ENCODE data around the gene SERINC5. TPM values are rescaled to one million over a fixed set of nuclear protein-coding genes. Genes with fewer than 3 reads are reported as not detected.
"Not testable (repeated sequence)": the region's sequence is repeated elsewhere in the genome, so short reads cannot be mapped to it uniquely, and the experiment has no call there.

The SERINC5 gene
- total and polyA plus RNA-seq, 12 donors: 14.4 to 258 (median 88.0) TPM

GRCh38 chr5:80092486-80093107, 163.3 kb downstream of the SERINC5 start:
- Histone ChIP-seq H3K27ac (no peak overlapping the region), H3K4me1 (replicated peaks in 1 of 2) (no peaks in the 10 kb centered on the region), H3K4me3 (no peak overlapping the region), H3K27me3 (no peaks in the 10 kb centered on the region), H3K9me3 (replicated peaks in 1 of 3) (no peaks in the 10 kb centered on the region), H3K36me3 (replicated peaks in 1 of 2) (no peaks in the 10 kb centered on the region)
- DNase-seq: no peak
- WGBS, 4 donors: 74 to 91% (median 87%) methylated on average over 8 of the region's 8 CpGs
- intact Hi-C loops (cut with DNase I): loop anchor here (5.0 to 10.0 kb wide), 2 partner anchors 182 to 215 kb away; no protein-coding TSS in a partner anchor
- no peak for TF ChIP-seq CTCF (IDR thresholded peaks at IDR 0.05)
- TF ChIP-seq POLR2A (IDR thresholded peaks at IDR 0.05): no peak

- not testable (repeated sequence) for H3K27me3 ChIP-seq; H3K4me3 ChIP-seq; H3K4me1 ChIP-seq (replicated peaks in 1 of 2); H3K27ac ChIP-seq; H3K9me3 ChIP-seq (replicated peaks in 1 of 3); H3K36me3 ChIP-seq (replicated peaks in 1 of 2)
- intact Hi-C loops (cut with DNase I): loop anchor here (5.0 to 10.0 kb wide), 2 partner anchors 183 to 216 kb away; no protein-coding TSS in a partner anchor
- TF ChIP-seq CTCF (IDR thresholded peaks at IDR 0.05): peak; percentile 73 to 87 (median 80)
- DNase-seq: peak in 5 of 7 donors; percentile 15 to 44 (median 26)
- whole genome bisulfite sequencing, 4 donors: 13 to 30% (median 23%) methylated on average over 15 of the region's 15 CpGs
These were observed 164.1 kb downstream of the SERINC5 start for GRCh38 chr5:80091792-80092192.

GRCh38 chr5:80090884-80091166, 165.0 kb downstream of the SERINC5 start:
- TF ChIP-seq CTCF (IDR thresholded peaks at IDR 0.05) (no peak), POLR2A (IDR thresholded peaks at IDR 0.05) (no peak)
- Histone ChIP-seq H3K36me3 (replicated peaks in 1 of 2) (no peaks in the 10 kb centered on the region), H3K4me1 (replicated peaks in 1 of 2) (no peaks in the 10 kb centered on the region), H3K4me3 (no peak overlapping the region), H3K27me3 (no peaks in the 10 kb centered on the region), H3K27ac (no peak overlapping the region), H3K9me3 (replicated peaks in 1 of 3) (no peaks in the 10 kb centered on the region)
- intact Hi-C loops (cut with DNase I): loop anchor here (5.0 to 10.0 kb wide), 2 partner anchors 184 to 216 kb away; no protein-coding TSS in a partner anchor
- no peak for DNase-seq
- WGBS, 4 donors: 91 to 97% (median 95%) methylated on average over 5 of the region's 5 CpGs

GRCh38 chr5:80083101-80083890, 172.6 kb downstream of the SERINC5 start:
- Histone ChIP-seq H3K4me3 (peak overlapping the region in 1 of 4 donors; percentile 44), H3K27ac (peak overlapping the region in 3 of 5 donors; percentile 45 to 70 (median 63)), H3K27me3 (no peaks in the 10 kb centered on the region), H3K36me3 (replicated peaks in 1 of 2) (no peaks in the 10 kb centered on the region), H3K4me1 (replicated peaks in 1 of 2) (peaks cover 0 to 9% of the 10 kb centered on the region in 2 donors), H3K9me3 (replicated peaks in 1 of 3) (no peaks in the 10 kb centered on the region)
- WGBS, 4 donors: 16 to 23% (median 19%) methylated on average over 19 of the region's 19 CpGs
- DNase-seq: peak; percentile 26 to 57 (median 43)
- intact Hi-C loops (cut with DNase I): no loop called here
- TF ChIP-seq POLR2A (IDR thresholded peaks at IDR 0.05) (no peak), CTCF (IDR thresholded peaks at IDR 0.05) (peak; percentile 67 to 81 (median 78))

Measured in adrenal gland (tissue), 12 donors.